ENCODE results near the gene AMOT.

GRCh38 chrX:112827292-112827903, 13.2 kb downstream of the AMOT start:
- TF ChIP-seq RAD21 (IDR thresholded peaks at IDR 0.05; ENCODE audit: low read length) (no peak), POLR2A (IDR thresholded peaks at IDR 0.05; ENCODE audit: low read depth, low read length) (no peak), CTCF (conservative IDR thresholded peaks at IDR 0.05; ENCODE audit: low read depth, low read length) (no peak)
